ENCODE results near the gene HKDC1.
"Not testable (repeated sequence)": the region's sequence is repeated elsewhere in the genome, so short reads cannot be mapped to it uniquely, and the experiment has no call there.

Gene HKDC1

DNA sequence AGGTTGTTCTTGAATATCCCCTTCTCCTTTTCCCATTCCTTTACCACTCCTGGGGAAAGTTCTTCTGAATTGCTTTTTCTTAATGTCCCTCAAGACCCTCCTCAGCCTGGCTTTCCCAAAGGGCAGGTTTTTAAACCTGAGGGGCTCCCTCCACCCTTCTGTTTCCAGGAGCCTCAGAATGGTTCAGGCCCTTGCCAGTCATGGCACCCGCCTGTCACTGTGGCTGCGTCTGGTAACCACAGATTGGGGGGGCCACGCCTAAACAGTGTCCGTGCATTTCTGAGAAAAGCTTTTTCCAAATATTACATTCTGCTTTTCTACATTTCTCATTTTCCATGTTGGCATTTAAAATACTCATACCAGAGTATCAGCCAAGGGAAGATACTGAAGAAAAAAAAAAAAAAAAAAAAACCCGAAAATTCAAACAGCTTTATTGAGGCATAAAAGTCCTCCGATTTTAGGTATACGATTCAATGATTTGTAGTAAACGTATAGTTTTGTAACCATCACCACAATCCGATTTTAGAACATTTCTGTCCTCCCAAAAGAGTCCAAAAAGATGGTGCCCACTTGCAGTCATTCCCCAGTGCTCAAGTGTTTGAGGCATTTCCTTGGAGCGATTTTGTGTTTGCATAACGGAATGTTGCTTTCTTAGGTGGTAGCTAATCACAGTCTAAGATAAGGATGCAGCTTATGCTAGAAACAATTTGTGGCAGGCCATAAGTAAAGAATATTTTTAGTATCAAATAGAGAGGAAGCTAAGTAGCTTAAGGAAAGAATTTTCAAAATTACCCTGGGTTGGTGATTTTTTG, 22.1 kb downstream of the HKDC1 start:
- DNase-seq (ENCODE audit: low read depth in 2 of 3, low spot score in 2 of 3), result no peak

DNA sequence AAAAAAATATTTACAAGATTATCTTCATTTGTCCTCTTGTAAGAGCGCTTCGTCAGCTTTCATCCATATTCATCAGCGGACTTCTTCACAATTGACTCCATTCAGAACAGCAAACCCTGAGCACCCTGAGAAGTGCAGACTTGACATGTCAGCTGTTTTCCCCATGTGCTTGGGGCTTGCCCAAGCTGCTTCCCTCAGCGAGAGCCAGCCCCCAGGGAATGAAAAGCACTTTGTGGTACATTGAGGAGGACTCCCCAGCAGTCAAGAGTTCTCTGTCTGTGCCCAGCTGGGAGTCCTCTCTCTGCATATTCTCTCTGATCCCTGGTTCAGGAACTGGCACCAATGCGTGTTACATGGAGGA, 22.7 kb downstream of the HKDC1 start:
- no peak for DNase-seq (ENCODE audit: low read depth in 2 of 3, low spot score in 2 of 3)

DNA sequence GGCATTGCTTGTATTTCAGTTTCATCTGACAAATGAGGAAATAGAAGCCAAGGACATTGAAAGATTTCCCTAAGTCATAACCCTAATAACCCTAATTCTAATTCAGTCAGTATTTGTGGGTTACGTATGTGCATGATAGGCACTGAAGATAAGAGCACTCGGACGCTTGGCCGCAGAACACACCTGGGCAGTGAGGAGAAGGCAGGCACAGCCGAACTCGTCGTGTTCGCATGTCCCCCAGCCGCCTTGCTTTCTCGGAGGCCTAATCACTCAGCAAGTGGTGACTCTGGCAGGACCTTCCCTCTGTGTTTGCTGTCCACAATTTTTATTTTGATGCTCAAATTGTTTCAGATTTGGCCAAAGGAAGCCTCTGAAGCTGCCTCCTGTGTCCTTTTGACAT, 23.7 kb downstream of the HKDC1 start:
- DNase-seq (ENCODE audit: low read depth in 2 of 3, low spot score in 2 of 3), result no peak

DNA sequence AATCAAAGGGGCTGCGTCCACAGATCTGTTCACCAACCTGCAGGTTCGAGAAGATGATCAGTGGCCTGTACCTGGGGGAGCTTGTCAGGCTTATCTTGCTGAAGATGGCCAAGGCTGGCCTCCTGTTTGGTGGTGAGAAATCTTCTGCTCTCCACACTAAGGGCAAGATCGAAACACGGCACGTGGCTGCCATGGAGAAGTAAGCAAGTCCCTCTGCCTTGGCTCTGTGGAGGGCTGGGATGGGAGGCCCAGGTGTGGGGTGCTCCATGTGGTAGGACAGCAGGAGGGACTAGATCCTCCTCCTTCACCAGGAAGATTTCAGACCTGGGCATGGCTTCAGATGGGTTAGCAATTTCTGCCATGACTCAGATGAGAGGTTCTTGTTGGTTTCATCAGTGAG, 25.9 kb downstream of the HKDC1 start:
- no peak for DNase-seq (ENCODE audit: low read depth in 2 of 3, low spot score in 2 of 3)

DNA sequence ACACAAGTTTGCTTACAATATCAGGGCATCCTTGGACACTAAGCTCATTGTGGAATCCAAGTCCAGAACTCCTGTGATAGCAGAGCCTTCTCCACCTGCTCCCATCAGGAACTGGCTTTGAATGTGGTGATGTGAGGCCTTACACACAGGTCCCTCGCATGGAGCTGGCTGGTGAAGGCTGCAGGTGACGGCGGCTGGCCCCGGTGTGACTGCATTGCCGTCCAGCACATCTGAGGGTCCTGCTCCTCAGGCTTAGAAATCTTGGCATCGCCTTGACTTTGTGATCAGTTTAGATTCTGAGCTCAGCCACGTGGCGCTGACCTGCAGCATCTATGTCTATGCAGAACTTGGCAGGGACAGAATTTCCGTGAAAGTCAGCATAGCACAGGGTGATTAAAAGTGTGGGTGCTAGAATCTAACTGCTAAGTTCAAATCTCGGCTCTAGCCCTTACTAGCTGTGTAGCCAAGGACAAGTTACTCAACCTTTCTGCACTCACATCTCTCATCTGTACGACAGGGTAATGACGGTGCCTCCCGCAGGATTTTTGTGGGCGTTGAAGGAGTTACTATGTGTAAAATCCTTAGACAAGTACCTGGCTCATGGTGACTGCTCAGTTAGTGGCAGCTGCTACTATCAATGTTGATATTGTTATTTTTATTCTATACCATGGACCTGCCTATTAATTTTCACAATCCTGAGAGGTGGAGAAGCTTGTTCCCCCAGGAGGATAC, 26.6 kb downstream of the HKDC1 start:
- DNase-seq (ENCODE audit: low read depth in 2 of 3, low spot score in 2 of 3), result no peak

- no peak for DNase-seq (ENCODE audit: low read depth in 2 of 3, low spot score in 2 of 3)
These were observed 27.2 kb downstream of the HKDC1 start for GRCh38 chr10:69247313-69247710.

DNA sequence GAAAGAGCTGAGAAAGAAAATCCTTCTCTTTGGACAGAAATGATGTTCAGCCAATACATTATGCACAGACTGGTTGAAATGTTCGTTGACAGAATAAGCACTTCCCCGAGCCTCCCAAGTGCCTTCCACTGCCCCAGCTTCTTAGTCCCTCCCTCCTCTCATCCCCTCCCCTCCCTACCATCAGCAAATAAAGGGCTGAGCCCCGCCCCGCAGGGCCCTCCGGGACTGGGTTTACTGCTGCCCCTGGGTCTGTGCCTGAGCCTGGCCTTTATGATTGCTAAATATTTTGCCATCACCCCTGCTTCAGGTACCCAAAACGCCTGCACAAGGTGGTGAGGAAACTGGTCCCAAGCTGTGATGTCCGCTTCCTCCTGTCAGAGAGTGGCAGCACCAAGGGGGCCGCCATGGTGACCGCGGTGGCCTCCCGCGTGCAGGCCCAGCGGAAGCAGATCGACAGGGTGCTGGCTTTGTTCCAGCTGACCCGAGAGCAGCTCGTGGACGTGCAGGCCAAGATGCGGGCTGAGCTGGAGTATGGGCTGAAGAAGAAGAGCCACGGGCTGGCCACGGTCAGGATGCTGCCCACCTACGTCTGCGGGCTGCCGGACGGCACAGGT, 28.1 kb downstream of the HKDC1 start:
- DNase-seq (ENCODE audit: low read depth in 2 of 3, low spot score in 2 of 3), result no peak

DNA sequence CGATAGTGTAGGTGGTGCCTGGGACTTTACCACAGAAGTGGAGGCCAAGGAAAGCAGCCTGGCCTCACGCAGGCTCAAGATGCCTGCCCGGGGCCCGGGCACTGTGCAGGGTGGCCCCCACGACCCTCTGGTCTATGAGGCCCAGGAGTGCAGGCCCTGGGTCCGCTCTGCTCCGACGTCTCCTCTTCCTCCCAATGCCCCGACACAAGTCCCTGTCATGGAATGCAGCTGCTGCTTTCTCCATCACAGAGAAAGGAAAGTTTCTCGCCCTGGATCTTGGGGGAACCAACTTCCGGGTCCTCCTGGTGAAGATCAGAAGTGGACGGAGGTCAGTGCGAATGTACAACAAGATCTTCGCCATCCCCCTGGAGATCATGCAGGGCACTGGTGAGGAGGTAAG, 29.9 kb downstream of the HKDC1 start:
- no peak for DNase-seq (ENCODE audit: low read depth in 2 of 3, low spot score in 2 of 3)

GRCh38 chr10:69251417-69251816, 31.3 kb downstream of the HKDC1 start:
- not testable (repeated sequence) for DNase-seq (ENCODE audit: low read depth in 2 of 3, low spot score in 2 of 3)

GRCh38 chr10:69253171-69253570, 33.0 kb downstream of the HKDC1 start:
- DNase-seq (ENCODE audit: low read depth in 2 of 3, low spot score in 2 of 3), result no peak

GRCh38 chr10:69254877-69255276, 34.7 kb downstream of the HKDC1 start:
- DNase-seq (ENCODE audit: low read depth in 2 of 3, low spot score in 2 of 3), result no peak

GRCh38 chr10:69259547-69260243, 39.6 kb downstream of the HKDC1 start:
- DNase-seq (ENCODE audit: low read depth in 2 of 3, low spot score in 2 of 3), result no peak

DNA sequence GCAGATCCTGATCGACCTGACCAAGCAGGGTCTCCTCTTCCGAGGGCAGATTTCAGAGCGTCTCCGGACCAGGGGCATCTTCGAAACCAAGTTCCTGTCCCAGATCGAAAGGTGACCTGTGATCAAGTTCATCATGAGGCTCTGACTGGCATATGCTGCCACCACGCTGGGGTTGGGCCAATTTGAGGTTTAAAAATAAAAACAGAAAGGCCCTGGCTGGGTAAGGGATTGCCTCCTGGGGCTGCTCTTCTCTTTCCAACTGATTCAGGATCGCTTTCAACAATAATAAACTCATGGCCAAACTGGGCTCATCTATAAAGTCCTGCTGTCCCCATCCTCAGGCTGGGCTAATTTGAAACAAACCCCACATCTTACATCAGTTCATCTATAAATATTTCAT, 41.1 kb downstream of the HKDC1 start:
- no peak for DNase-seq (ENCODE audit: low read depth in 2 of 3, low spot score in 2 of 3)

GRCh38 chr10:69262292-69262751, 42.2 kb downstream of the HKDC1 start:
- no peak for DNase-seq (ENCODE audit: low read depth in 2 of 3, low spot score in 2 of 3)

GRCh38 chr10:69265521-69265920, 45.4 kb downstream of the HKDC1 start:
- DNase-seq (ENCODE audit: low read depth in 2 of 3, low spot score in 2 of 3), result no peak

DNA sequence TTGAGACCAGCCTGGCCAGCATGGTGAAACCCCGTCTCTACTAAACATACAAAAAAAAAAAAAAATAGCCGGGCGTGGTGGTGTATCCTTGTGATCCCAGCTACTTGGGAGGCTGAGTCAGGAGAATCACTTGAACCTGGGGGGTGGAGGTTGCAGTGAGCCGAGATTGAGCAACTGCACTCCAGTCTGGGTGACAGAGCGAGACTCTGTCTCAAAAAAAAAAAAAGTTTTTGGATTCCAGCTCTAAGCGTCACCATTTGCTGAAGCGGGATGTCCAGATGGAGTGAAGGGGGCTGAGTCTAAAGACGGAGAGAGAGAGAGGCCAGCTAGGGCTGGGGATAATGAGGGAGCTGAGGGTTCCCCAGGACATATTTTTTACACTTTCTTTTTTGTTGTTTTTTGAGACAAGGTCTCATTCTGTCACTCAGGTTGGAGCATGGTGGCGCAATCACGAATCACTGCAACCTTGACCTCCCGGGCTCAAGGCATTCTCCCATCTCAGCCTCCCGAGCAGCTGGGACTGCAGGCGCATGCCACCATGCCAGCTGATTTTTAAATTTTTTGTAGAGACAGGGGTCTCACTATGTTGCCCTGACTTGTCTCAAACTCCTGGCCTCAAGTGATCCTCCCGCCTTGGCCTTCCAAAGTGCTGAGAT, 48.8 kb downstream of the HKDC1 start:
- no peak for DNase-seq (ENCODE audit: low read depth in 2 of 3, low spot score in 2 of 3)

DNA sequence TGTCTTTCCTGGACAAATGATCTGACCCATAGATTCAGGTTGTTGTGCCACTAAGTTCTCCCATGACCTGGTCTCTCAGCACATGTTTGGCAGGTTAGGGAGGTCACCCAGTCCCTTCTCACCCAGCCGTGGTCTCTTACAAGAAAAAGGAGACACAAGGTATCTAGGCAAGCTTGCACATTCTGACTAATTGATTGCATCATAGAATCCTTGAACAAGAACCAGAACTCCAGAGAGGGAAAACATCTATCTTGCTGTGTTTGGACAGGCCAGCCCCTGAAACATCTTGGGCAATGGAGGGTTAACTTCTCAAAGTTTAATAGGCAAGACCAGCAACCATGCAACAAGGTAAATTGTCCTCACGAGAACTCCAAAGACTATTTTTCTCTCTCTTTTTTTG, 49.6 kb downstream of the HKDC1 start:
- DNase-seq (ENCODE audit: low read depth in 2 of 3, low spot score in 2 of 3), result no peak

- DNase-seq (ENCODE audit: low read depth in 2 of 3, low spot score in 2 of 3), result no peak
These were observed 50.9 kb downstream of the HKDC1 start for GRCh38 chr10:69270990-69271389.

GRCh38 chr10:69272624-69273023, 52.5 kb downstream of the HKDC1 start:
- DNase-seq (ENCODE audit: low read depth in 2 of 3, low spot score in 2 of 3), result no peak

- DNase-seq (ENCODE audit: low read depth in 2 of 3, low spot score in 2 of 3), result no peak
These were observed 55.3 kb downstream of the HKDC1 start for GRCh38 chr10:69275444-69275843.

GRCh38 chr10:69276503-69276902, 56.4 kb downstream of the HKDC1 start:
- DNase-seq (ENCODE audit: low read depth in 2 of 3, low spot score in 2 of 3), result no peak
